Peyer's patch (tissue), 4 donors: ENCODE data around the gene NCOA7.

Source experiments
- CTCF ChIP-seq, 6 experiments: fragments of 450-650 bp in 4 of 6; fragments of 200-600 bp in 2 of 6; sonication (generic) in 1 of 6; IDR thresholded peaks; one replicate each; pipeline ENCODE4 v1.5.1; 2017 to 2019; ENCODE audit warnings: antibody characterized with exemption in 6 of 6, mild to moderate bottlenecking in 3 of 6, moderate library complexity in 1 of 6
- POLR2A ChIP-seq, 2 donors: fragments of 450-650 bp; IDR thresholded peaks; one replicate each; pipeline ENCODE4 v1.5.1; 2017; ENCODE audit warnings: antibody characterized with exemption in 2 of 2, mild to moderate bottlenecking in 2 of 2, moderate library complexity in 2 of 2

- TF ChIP-seq CTCF (IDR thresholded peaks at IDR 0.05) (no peak), POLR2A (IDR thresholded peaks at IDR 0.05) (no peak)
Observed at GRCh38 chr6:125872259-125872921, 81.6 kb downstream of the NCOA7 start.
